DMS53 treated with DMSO at 0.1 percent for 48 hours (cell line): ENCODE results near the gene MAP3K20.
"Not testable (repeated sequence)": the region's sequence is repeated elsewhere in the genome, so short reads cannot be mapped to it uniquely, and the experiment has no call there.

Experiments
- DNase-seq: peaks from one replicate; lab custom pipeline; 2025; ENCODE audit not compliant: unreplicated experiment; lab: John Stamatoyannopoulos, UW

MAP3K20 gene

DNA sequence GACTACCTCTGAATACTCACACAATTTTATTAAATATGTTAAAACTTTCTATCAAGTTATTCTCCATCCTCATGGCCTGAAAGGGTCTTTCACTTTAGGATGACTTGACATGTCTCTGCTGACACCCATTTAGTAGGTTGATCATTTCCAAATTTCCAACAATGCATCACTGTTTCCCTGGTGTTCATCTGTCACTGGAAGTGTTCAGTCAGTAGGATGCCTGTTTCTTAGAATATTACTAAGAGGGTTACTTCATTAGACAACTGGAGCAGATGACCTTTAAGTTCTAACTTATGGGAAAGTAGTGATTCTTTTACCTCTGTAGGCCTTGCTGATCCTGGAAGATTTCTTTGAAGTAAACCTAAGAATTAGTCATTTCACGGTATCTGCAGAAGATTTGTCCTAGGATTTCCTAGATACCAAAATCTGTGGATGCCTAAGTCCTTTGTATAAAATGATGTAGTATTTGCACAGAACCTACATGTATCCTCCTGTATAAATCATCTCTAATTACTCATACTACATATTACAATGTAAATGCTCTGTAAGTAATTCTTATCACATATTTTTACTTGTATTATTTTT is 77.7 kb downstream of the MAP3K20 start:
- DNase-seq: no peak

DNA sequence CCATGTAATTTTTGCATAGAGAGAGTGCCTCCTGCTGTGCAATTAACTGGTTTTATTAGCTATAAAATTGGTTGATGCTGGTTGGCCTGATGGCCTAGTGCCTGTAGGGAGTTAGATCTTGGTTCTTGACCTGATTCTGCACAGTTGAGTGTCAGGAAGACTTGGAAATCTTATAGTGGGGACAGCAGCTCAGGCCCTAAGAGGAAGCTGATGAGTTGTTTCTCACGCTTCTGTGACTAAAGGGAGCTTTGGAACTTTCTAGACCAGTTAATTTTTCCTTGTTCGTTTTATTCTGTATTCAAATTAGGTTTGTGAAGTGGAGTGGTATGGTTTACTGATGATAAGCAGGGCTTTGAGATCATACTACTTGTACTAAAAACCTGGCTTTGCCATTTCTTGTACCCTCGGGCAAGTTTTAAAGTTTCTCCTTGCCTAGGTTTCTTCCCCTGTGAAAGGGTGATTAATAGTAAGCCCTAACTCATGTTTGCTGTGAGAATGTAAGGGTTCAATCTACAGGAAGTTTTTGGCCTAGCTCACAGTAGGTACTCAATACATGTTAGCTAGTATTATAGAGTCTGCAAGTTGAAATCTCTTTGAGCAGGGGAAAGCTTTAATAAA is 82.1 kb downstream of the MAP3K20 start:
- no peak for DNase-seq

DNA sequence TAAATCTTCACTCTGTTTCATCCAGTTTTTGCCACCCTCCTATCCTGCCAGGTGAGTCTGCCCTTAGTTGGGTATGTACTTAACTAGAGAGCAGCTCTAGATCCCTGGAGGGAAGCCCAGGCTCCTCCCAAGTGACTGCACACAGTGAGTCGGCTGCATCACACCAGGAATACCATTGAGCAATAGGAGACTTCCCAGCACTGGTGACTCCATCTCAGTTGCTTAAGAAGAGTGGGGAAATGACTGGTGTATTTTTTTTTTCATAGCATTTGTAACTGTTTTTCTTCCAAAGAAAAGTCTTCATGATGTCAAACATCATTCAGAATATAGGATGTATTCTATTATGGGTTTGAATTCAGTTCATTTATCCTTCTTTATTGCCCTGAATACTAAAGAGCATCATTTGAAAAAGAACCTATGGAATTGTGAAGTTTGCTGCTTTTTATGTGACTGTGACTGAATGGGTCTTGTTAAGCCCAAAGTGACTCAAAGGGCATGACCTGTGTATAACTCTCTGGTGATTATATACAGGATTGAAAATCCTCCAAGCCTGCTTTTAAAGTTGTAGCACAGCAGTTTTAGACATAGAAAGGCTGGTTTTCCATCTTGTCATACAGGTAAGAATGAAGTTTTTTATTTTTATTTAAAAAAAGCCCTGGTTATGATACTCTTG is 84.3 kb downstream of the MAP3K20 start:
- no peak for DNase-seq

DNA sequence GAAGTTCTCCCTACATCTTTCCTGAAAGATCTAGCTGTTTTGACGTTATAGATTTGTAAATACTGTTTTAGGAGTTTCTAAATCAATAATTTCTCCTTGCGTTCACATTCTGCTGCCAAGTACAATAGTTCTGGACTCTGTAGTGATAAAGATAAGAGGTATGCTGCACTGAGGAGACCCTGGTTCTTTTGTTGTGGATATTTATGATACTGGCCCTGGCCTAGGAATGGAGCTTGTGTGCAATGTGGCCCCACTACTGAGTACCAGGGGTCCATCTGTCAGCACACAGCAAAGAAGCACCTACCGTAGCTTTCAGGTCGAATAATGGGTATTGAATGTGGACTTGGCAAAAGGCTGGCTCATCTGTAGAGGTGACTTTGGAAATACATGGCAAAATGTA is 85.0 kb downstream of the MAP3K20 start:
- no peak for DNase-seq

DNA sequence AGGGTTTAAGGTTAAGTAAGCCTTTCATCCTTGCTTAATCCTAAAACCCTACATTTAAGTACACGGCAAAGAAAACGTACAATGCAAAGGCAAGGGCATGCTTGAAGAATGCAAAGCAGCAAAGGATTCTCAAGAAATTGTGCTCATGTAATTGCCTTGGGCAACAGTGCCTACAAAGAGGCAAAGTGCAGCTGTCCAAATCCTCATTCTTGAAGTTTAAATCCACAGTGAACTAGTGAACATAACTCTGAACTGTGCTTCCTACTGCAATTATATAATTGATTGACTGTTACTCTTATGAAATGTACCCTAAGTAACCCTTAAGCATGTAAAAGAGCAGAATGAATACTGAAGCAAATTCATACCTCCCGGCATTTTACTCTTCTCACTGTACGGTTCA is 85.4 kb downstream of the MAP3K20 start:
- DNase-seq: no peak

- DNase-seq: no peak
These were observed 85.9 kb downstream of the MAP3K20 start for GRCh38 chr2:173161507-173161906.

DNA sequence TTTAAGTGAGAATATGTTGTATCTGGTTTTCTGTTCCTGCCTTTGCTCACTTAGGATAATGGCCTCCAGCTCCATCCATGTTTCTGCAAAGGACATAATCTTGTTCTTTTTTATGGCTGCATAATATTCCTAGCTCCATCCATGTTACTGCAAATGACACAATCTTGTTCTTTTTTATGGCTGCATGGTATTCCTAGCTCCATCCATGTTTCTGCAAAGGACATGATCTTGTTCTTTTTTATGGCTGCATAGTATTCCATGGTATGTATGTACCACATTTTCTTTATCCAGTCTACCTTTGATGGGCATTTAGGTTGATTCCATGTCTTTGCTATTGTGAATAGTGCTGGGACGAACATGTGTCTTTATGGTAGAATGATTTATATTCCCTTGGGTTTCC is 87.7 kb downstream of the MAP3K20 start:
- DNase-seq: not testable (repeated sequence)

DNA sequence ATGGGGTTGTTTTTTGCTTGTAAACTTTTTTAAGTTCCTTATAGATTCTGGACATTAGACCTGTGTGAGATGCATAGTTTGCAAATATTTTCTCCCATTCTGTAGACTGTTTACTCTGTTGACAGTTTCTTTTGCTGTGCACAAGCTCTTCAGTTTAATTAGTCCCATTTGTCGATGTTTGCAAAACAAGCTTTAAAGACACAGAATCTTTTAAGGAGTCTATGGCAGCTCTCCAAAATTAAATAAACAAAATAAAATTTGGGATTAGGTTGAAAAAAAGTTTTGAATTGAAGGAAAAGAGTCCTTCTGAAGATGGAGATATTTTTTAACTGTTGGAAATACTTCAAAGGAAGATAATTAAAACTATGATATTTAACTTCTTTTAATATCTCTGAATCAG is 88.8 kb downstream of the MAP3K20 start:
- no peak for DNase-seq

DNA sequence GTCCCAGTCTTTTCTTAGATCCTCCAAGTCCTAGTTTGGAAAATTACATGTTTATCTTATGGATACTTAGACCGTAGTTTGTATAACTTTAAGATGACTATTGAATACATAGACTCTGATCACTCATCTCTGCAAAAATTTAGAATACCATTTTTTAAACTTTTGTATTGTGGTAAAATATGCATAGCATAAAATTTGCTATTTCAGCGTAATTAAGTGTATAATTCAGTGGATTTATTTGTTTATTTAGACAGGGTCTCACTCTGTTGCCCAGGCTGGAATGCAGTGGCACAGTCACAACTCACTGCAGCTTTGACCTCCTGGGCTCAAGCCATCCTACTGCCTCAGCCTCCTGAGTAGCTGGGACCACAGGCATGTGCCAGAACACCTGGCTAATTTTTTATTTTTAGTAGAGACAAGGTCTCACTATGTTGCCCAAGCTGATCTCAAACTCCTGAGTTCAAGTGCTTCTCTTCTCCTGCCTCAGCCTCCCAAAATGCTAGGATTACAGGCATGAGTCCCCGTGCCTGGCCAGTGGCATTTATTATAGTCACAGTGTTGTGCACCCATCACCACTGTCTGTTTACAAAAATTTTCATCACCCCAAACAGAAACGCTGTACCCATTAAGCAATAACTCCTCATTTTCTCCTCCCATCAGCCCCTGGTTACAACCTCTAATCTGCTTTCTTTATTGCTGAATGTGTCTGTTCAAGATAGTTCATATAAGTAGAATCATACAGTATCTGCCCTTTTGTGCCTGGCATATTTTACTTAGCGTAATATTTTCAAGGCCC is 90.0 kb downstream of the MAP3K20 start:
- DNase-seq: no peak

DNA sequence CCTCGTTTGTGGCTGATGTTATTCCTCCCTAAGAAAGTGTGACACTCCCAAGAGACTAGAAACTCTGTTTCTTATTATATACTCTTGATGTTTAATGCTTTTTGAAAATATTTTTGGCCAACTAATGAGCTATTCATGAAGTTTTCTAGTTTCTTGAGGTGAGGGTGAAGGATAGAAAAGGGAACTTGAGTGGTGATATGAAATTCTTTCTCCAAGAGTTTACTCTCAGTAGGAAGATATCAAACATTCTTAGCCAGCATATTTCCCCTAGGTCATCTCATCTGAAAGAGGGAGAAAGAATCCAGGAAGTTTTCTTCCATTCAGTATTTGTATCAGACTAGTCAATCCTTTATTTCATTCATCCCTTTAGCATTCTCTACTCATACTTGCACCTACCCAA is 95.7 kb downstream of the MAP3K20 start:
- DNase-seq: no peak

- no peak for DNase-seq
These were observed 96.4 kb downstream of the MAP3K20 start for GRCh38 chr2:173171924-173172643.

- not testable (repeated sequence) for DNase-seq
These were observed 98.7 kb downstream of the MAP3K20 start for GRCh38 chr2:173174339-173174738.

DNA sequence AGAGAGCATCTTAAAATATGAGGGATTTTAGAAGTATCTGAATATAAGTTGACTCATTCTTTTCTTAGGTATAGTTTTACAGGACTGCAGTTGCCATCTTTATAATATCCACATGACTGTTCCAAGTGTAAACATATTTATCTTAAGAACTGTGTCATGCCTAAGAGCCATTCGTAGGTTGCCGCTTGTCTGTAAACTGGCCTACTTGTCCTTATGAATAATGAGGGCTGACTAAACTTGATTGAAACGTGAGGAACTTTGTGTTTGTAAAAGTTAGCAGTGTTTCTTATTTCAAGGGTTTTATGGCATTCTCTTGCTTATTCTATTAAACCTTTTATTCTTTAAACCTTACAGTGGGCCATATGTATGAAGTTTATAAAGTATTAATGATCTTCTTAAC is 99.6 kb downstream of the MAP3K20 start:
- DNase-seq: no peak

DNA sequence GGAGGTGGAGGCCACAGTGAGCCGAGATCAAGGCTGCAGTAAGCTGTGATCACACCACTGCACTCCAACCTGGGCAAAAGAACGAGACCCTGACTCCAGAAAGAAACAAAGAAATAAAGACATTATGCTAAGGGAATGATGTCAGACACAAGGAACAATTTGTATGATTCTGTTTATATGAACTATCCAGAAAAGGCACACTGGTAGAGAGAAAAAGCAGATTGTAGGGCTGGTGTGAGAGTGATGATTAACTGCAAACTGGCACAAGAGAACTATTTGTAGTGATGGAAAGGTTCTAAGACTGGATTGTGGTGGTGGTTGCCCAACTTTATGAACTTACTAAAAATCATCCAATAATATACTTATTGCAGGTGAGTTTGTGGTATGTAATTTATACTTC is 106.3 kb downstream of the MAP3K20 start:
- no peak for DNase-seq

DNA sequence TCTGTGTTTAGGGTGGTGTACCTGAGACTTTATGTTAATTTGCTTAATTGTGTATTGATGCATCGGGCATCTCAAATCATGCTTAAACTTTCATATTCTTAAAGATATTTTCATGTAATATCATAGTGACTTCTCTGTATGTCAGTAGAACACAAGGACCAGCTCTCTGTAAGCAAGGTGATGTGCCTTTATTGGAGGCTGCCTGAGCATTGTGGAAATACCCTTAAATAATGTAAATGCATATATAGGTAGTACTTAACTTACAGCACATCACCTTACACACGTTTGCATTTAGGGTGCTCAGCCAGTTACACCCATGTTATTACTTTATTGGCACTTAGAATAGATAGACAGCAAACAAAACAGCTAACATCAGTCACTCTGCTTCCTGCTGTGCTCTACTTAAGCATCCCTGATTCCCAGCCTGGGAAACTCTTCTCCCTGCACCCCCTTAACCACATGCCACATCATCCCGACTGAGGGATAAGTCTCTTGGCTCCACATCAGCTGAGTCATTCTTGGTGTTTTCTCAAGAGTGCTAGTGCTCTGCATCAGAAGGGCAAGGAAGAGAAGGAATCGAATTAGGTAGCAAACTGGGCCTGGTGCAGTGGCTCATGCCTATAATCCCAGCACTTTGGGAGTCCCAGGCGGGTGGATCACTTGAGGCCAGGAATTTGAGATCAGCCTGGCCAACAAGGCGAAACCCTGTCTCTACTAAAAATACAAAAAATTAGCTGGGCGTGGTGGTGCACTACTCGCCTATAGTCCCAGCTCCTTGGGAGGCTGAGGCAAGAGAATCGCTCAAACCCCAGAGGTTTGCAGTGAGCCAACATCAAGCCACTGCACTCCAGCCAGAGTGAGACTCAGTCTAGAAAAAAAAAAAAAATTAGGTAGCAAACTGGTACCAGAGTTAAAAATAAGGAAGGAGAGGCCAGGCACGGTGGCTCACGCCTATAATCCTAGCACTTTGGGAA is 108.7 kb downstream of the MAP3K20 start:
- DNase-seq: no peak

DNA sequence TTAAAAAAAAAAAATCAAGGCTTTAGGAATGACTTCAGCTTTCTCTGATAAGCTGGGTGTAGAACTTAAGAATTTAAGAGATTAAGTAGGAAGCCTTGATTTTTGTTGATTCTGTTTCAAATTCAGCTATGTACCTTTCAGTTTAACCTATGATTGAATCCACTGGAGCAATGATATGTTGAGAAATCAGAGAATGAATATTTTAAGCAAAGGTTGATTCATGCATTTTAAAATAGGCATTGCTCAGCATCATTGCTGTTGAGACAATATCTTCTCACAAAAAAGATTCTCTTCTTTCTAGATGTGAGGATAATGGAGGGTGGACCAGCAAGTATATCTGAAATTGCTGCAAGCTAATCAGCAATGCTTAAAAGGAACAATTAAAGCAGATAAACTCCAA is 109.8 kb downstream of the MAP3K20 start:
- no peak for DNase-seq

- DNase-seq: no peak
These were observed 112.5 kb downstream of the MAP3K20 start for GRCh38 chr2:173187941-173188788.

- no peak for DNase-seq
These were observed 116.0 kb downstream of the MAP3K20 start for GRCh38 chr2:173191601-173192000.

DNA sequence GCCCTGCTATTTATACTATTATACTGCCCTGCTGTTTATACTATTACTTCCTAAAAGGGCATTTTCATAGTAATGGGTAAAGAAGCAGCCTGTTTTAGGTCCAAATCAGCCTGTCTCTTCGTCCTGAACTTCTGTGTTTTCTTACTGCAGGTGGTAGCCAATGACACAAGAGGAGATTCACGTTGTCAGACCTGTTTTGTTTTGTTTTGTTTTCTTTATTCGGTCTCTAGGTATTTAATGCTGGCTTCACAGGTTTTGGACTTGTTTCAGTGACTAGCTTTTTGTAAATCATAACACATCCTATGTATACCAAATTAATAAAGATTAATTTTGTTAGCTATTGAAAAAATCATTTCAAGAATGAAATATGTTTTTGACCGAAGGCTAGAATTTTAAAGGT is 116.4 kb downstream of the MAP3K20 start:
- DNase-seq: no peak
